GM12865 (cell line): ENCODE measurements around the gene FASN.

ENCODE experiments used
- DNase-seq: peaks from one replicate; pipeline ENCODE4 v3.0.0; 2010; ENCODE audit warnings: low read depth
- H3K4me3 ChIP-seq: 2 replicates; pipeline ENCODE4 v1.5.1; 2011; ENCODE audit warnings: mild to moderate bottlenecking, low read depth, low read length, control low read depth
- TF ChIP-seq, protein P1 (sequence below): IDR thresholded peaks from 2 replicates; pipeline ENCODE4 v1.5.1; 2011; ENCODE audit warnings: low read length, control low read depth, low read depth, inconsistent platforms; ENCODE audit not compliant: insufficient read depth; ENCODE audit errors: missing control alignments

FASN gene

DNA sequence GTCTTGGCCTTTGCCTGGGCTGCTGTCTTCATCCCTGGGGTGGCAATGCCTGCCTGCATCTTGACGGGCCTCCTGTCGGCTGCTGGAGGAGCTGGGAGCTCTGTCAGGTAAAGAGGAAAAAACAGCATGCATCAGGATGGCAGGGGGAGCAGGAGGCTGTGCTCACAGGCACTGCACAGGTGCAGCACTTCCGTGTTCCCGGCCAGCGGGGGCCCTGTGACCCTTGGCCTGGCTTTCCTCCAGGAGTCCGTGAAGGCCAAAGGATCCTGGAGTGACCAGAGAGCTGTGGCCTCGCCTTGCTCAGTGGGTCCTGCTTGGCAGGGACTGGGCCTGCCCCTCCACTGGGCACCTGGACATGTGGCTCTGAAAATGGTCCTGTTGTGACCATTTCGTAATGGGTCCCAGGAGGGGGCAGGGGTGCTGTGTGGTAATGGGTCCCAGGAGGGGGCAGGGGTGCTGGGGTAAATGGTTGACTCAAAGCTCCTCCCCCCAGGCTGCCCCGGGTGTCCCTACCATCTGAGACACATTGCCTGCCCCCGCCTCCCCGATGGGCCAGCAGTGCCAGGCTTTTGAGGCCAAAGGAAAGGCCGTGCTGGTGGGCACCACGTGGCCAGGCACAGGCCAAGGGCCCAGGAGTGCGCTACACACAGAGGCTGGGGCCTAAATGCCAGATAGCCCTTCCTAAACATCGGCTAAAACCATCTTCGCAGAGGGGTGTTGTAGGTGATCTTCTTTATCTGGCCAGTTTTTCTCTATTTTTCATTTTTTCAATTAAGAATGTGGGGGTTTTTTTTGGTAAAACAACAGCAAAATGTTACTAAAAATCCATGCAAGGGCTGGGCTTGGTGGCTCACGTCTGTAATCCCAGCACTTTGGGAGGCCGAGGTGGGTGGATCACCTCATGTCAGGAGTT lies 4.0 kb upstream of the FASN start:
- H3K4me3 ChIP-seq = no peak overlapping the region
- DNase-seq = no peak
- TF ChIP-seq, protein P1, sequence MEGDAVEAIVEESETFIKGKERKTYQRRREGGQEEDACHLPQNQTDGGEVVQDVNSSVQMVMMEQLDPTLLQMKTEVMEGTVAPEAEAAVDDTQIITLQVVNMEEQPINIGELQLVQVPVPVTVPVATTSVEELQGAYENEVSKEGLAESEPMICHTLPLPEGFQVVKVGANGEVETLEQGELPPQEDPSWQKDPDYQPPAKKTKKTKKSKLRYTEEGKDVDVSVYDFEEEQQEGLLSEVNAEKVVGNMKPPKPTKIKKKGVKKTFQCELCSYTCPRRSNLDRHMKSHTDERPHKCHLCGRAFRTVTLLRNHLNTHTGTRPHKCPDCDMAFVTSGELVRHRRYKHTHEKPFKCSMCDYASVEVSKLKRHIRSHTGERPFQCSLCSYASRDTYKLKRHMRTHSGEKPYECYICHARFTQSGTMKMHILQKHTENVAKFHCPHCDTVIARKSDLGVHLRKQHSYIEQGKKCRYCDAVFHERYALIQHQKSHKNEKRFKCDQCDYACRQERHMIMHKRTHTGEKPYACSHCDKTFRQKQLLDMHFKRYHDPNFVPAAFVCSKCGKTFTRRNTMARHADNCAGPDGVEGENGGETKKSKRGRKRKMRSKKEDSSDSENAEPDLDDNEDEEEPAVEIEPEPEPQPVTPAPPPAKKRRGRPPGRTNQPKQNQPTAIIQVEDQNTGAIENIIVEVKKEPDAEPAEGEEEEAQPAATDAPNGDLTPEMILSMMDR = no peak

DNA sequence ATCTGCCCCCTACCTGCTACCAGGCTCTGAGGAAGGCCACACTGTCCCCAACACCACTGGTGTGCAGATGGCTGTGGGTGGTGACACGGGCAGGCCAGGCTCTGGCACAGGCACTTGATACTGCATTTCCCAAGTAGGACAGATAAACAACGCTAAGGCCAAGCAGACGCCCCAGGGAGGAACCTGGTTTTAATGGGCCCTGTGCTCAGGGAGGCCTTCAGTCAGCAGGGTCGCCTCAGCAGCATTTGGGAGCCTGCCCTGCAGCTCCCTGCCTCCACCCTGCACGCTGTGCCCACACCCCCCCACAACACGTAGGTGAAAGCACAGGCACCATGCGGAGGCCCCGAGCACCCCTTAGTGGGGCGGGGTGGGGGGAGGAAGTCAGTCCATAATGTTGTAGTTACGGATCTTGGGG lies 3.3 kb upstream of the FASN start:
- H3K4me3 ChIP-seq = no peak overlapping the region
- peak; percentile 1 for DNase-seq
- TF ChIP-seq, protein P1 = no peak

DNA sequence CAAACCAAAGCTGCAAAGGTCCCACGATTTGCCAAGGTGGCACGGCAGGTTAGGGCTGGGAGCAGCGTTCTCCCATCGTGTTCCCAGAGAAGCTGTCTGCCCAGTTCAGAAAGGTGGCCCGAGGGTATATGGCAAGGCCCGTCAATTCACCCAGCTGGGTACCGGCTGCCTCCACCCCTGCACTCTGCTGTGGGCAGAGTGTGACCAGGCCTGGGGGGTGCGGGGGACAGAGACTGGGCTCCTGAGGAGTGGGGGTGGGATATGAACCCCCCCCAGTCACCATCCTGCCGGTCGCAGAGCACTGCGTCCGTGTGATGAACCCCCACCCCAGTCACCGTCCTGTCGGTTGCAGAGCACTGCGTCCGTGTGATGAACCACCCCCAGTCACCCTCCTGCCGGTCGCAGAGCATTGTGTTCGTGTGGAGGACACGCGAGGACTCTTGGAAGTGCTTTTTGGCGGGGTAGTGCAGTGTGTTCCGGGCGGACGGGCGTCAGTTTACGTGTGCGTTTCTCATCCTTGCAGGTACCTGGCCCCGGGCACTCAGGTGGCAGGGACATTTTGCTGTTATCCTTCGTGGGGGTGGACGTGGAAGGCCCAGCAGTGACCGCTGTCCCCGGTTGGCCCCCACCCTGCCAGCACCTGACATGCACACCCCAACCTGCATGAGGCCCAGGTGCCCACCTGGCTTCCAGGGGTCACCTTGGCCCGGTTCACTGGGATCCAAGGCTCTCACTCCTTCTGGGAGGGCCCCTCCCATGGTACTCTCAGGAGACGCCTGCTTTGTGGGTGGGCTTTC lies 2.7 kb upstream of the FASN start:
- peak; percentile 17 for DNase-seq
- TF ChIP-seq, protein P1 = no peak
- H3K4me3 ChIP-seq = peak overlapping the region; percentile 89

DNA sequence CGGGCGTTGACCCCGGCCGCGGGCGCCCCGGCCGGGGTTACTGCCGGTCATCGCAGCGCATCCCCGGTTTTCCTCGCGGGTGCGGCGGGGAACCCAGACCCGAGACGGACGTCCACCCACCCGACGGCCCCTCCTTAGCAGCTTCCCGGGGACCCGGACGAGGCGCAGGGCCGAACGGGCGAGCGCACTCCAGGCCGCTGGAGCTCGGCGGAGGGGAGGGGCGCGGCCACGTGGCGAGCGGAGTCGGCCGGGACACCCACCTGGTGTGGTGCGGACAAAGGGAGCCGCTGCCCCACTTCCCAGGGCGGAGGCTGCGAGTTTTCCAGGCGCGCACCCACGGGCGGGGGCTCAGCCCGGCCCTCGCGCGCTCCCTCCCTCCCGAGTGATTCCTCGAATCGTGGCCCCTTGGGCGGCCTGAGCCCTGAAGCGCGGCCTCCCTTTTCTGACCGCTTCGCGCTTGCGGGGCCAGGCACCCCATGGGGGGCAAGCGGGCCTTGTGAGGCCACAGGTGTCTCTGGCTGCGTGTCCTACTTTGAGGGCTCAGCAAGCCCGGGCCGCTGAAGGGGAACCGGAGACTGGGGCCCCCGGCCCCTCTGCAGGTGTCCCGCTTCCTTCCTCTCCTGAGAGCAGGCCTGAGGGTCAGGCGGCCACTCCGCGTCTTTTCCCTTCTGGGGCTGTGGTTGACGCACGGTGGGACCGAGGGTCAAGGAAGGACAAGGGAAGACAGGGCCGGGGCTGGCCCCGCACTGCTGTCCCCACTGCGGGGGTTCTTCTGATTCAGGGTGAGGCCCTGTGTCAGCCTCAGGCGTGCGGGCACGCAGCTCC lies 1.1 kb upstream of the FASN start:
- H3K4me3 ChIP-seq = peak overlapping the region; percentile 89
- DNase-seq = peak; percentile 58

DNA sequence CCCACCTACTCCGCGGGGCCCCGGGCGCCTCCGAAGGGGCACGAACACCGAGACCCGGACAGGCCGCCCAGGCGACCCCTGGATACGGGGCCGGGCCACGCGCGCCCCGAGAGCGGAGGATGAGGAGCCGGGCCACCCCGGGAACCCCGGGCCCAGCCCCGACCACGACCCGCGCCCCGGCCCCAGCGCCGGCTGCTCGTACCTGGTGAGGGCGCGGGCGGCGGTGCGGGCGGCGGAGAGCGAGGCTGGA lies 192 bp downstream of the FASN start:
- H3K4me3 ChIP-seq = peak overlapping the region; percentile 94
- DNase-seq = no peak
- TF ChIP-seq, protein P1 = no peak

More for the DNA sequence above, 1.1 kb upstream of the FASN start:
- TF ChIP-seq, protein P1 = no peak

DNA sequence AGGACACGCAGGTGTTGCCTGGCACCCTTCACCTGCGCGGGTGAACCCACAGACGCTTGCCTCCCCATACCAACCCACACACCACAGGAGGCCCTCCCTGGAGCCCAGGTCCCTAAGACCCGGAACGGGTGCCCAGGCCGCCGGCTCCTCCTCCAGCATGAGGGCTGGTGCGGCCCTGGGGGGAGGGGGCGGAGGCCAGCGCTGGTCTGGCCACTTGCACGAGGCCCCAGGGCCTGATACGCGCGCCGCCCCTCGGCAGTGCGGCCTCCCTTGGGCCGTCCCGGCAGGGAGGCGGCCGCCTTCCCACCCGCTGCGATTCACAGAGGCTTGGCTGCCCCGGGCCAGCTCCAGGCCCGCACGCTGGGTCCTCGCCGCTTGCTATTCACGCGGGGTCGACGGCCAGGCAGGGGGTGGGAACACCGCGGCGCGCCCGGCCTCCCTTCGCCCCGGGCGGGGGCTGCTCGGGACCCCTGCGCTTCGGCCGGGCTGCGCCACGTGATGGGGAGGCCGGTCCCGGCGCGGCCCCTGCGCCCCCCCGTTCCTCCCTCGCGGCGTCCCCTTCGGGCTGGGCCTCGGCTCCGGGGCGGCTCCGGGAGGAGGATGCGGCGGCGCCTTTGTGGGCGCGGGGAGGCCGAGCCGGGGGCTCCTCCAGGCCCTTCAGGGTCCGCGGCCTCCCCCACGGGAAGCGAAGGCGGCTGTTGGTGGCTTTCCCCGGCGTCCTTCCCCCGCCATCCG lies 685 bp downstream of the FASN start:
- peak; percentile 49 for DNase-seq
- peak overlapping the region; percentile 94 for H3K4me3 ChIP-seq
- TF ChIP-seq, protein P1 = no peak
